Esophagus mucosa (tissue), 1 donor: ENCODE results near the gene GNG13. TPM values are rescaled to one million over a fixed set of nuclear protein-coding genes. Genes with fewer than 3 reads are reported as not detected.

Experiments
- ATAC-seq: fragments of 200-7000 bp; cut with Tn5 transposase; one replicate; pipeline ENCODE4 v1.9.1; 2020
- total RNA-seq: library from RNA; stranded (reverse); gene quantifications from one replicate; pipeline ENCODE4 v1.2.4, GENCODE V29; 2023
- donor health status: DM: yes; HTN: yes; CAD: no.

The GNG13 gene
- total RNA-seq, 1 donor from 2014 or later, result not detected

DNA sequence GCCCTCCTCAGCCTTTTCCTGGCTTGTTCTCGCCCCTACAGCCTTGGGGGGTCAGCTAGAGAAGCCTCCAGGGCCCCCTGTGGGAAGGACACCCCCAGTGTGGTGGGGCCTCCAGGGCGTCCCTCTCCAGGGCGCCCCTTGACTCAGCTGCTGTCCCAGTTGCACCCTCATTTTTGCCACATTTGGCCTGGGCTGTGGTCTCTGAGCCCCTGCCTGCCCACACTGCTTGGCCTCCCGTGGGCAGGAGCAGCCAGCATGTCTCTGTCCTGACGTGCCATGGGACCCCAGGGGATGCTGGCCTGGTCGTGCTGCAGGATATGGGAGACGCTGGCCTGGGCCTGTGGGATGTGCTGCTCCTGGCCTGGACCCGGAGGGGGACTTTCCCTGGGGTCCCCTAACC is 7.1 kb downstream of the GNG13 start:
- no peak for ATAC-seq

DNA sequence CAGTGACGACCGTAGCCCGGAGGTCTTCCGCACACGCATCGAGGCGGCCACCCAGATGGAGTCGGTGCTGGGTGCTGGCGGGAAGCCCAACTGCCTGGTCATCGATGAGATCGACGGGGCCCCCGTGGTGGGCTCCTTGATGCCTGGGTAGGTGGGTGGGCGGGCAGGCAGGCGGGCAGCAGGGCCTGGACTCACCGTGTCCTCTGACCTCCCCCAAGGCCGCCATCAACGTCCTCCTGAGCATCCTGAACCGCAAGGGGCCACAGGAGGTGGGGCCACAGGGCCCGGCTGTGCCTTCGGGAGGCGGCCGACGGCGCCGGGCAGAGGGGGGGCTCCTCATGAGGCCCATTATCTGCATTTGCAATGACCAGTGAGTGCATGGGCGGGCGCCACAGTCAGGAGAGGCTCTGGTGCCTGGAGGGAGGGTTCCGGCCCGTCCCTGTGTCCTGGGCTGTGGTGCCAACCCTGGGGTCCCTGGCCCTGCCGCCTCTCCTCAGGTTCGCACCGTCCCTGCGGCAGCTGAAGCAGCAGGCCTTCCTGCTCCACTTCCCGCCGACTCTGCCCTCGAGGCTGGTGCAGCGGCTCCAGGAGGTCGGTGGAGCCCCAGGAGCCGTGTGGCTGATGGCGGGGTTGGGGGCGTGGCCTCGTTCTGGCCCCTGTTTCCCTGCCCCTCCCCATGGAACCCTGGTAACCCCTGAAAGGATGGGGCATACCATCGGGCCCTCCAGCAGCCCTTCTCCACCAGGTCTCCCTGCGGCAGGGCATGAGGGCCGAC is 8.1 kb downstream of the GNG13 start:
- ATAC-seq, result no peak

DNA sequence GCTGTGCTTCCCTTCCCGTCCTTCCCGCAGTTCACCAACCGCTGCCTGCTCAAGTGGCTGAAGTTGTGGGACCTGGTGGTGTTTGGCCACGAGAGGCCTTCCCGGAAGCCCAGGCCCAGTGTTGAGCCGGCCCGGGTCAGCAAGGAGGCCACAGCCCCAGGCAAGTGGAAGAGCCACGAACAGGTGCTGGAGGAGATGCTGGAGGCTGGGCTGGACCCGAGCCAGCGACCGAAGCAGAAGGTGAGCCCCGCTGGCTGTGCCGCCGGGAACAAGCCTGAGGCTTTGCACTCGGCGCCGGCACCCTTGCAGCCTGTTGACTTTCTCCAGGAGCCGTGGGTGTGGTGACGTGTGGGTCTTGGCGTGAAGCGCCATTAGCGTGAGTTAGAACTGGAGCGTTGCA is 9.4 kb downstream of the GNG13 start:
- no peak for ATAC-seq

DNA sequence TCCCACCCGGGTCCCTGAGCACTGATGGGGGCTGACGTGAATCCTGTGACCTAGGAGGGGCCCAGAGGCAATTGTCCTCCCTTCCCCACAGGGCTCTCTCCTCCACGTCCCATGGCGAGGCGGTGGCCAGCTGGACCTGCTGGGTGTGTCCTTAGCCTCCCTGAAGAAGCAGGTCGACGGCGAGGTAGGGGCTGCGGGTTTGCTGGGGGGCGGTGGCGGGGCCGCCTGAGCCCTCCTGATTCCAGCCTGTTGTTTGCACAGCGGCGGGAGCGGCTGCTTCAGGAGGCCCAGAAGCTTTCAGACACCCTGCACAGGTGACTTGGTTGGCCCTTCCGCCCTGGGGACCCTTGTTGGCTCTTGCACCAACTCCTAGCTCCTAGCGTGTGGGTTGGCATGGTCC is 10.4 kb downstream of the GNG13 start:
- no peak for ATAC-seq

DNA sequence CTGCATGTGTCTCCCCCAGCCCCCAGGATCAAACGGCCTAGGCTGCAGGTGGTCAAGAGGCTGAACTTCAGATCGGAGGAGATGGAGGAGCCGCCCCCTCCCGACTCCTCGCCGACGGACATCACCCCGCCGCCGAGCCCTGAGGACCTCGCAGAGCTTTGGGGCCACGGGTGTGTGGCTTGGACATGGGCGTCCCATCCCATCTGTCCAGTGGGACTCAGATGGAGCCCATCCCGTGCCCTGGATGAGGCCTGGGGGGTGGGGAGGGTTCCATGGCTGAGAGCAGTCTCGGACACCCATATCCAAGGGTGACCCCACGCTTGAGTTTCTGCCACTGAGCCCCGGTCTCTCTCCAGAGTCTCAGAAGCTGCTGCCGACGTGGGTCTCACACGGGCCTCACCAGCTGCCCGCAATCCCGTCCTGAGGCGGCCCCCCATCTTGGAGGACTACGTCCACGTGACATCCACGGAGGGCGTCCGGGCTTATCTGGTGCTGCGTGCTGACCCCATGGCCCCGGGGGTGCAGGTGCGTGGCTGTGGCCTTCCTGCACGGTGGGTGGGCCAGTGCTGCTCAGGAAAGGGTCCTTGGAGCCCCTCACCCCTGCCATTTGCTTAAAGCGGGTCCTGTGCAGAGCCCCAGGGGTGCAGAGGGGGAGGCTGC is 11.2 kb downstream of the GNG13 start:
- ATAC-seq, result no peak

DNA sequence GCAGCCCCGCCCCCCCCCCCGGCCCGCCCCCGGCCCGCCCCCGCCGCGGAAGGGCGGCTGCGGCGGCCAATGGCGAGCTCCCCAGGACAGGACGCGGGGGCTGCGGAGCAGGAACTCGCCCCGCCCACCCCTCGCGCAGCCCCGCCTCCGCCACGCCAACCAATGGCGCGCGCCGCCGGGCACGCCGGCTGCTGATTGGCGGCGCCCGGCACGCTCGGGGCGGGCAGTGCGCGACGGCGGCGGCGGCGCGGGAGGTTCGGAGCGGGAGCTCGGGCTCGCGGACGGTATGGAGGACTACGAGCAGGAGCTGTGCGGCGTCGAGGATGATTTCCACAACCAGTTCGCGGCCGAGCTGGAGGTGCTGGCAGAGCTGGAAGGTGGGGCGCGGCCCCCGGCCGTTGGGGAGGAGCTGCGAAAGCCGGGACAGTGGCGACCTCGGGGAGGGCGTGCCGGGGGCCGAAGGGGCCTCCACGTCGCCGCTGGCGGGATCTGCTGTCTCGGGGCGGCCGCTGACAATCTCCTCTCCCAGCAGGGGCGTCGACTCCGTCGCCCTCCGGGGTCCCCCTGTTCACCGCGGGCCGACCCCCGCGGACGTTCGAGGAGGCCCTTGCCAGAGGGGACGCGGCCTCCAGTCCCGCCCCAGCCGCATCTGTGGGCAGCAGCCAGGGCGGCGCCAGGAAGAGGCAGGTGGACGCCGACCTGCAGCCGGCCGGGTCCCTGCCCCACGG is 12.0 kb downstream of the GNG13 start, which contains the start of gene CHTF18:
Gene CHTF18, plus strand, starts transcription at position 222 of the 728 bp plus-strand sequence. Its CDS starts 65 bp downstream, at position 287.
- ATAC-seq, result peak; percentile 87

DNA sequence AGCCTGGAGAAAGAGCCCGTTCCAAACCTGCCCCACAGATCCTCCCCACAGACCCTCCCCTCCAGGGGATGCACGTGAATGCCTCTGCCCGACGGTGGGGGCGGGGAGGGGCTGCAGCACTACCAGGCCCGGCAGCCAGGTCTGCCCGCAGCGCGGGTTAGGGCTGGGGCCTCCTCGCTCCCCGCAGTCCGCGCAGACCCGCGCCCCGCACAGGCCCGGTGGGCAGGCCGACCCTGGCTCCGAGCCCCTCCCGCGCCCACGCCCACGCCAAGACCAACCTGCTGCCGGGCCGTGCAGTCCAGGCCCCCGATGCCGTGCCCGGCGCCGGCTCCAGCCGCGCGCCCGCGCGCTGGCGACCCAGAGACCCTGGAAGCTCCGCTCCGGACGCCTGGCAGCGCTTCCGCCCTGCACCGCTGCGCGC is 12.5 kb downstream of the GNG13 start, which contains the start of gene RPUSD1:
Gene RPUSD1, minus strand, starts transcription at position 404 of the 421 bp plus-strand sequence. CDS start 644 bp downstream, outside the sequence.
- ATAC-seq, result no peak

DNA sequence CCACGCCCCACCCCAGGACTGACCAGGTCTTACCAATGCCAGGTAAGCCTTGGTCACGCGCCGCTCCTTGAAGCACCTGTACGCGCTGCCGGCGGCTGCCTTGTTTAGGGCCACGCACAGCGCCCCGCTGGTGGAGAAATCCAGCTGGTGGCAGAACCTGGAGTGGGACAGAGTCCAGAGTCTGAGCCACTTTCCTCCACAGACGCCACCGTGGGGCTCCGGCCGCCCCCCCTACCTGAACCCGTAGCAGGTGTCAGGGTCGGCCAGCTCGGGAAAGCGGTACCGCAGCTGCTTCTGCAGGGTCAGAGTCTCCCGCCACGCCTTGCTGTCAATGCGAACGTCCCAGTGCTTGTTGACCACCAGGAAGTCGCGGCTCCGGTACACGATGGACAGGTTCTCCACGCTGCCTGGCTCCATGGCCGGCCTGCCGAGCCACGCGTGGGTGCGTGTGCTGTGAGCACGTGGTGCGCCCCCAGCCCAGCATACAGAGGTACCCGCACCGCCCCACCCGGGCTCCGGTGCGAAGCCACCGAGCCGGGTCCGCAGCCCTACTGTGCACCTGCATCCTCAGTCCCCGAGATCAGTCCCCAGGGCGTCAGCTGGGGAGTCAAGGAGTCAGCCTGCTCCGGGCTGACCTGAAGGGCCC is 13.1 kb downstream of the GNG13 start:
- no peak for ATAC-seq

DNA sequence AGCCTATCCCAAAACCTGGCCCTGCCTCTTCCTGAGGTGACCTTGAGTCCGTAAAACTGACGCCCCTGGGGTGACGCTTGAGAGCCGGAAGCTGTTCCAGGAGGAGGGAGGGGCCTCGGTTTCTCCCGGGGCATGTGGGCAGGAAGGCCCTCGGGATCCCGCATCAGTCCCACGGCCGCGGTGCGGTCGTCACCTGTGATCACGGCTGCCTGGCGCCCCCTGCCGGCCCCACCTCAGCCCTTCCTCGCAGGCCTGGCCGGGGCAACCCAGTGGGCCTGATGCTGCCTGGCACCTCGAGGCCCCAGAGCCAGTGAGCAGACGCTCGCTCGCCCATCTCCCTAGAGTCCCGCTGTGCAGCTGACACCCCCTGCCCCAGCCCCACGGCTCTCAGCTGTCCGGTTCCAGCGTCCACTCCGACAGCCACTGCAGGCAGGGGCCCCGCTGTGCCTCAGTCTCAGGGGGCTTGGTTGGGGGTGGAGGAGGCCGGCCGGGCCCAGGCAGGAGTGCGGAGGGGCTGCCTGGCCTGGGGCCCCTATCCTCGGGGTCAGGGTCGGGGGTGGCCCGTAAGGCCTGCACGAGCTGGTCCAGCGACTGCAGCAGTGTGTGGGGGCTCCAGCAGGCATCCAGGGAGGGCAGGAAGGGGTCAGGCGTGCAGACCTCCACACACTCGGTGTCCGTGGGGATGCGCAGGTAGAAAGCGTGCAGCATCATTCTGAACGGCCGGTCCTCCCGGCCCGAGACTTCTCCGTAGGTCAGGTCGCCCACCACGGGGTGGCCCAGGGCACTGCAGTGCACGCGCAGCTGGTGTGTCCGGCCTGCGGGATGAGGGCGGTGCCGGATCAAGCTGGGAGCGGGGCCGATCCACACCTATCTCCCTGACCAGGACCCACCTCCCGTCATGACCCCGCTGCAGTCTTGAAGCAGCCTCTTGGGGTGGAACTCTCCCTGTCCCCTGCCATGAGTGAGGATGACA is 14.7 kb downstream of the GNG13 start:
- ATAC-seq, result no peak

DNA sequence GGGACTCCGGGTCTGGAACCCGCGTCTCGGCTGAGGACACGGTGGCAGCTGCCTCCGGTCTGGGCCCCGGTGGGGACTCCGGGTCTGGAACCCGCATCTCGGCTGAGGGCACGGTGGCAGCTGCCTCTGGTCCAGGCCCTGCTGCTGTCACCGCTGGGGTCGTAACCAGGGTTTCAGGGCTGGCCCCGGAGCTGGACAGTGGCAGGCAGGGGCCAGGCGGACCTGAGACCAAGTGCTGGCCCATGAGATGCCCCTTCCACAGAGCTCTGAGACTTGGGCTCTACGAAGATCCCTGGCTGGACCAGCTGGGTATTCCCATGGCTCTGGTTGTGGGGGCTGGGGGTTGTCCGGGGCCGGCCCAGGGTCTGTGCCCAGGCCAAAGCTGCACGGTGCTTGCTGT is 16.1 kb downstream of the GNG13 start:
- ATAC-seq, result no peak

DNA sequence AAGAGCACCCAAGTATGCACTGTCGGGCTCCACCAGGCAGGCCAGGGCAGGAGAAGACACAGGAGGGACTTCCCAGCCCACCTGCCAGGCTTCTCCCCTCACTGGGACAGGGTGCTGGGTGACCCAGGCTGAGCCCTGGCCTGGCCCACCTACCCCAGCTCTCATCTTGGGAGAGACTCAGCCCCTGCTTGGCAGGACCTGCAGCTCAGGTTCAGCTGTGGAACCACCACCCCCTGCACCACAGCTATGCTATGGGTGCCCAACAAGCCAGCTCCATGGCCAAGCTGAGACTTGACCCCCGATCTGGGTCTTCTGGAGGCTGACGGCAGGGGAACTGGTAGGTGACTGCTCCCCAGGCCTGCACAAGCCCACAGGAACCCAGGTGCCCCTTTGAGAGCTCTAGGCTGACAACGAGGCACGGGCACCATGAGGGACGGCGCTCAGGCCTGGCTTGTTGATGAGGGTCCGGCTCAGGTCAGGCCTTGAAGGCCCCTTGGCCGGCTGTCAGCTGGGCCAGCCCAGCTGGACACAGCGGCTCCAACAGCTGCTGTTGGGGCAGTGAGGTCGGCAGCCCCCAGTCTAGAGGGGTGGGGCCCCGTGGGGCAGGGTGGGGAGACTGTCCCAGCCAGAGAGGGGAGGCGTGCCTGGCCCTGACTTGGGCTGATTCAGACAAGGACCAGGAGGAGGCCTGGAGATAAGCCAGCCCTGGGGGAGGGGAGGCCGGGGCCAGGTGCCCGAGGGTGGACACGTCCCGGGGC is 17.0 kb downstream of the GNG13 start:
- ATAC-seq, result no peak

DNA sequence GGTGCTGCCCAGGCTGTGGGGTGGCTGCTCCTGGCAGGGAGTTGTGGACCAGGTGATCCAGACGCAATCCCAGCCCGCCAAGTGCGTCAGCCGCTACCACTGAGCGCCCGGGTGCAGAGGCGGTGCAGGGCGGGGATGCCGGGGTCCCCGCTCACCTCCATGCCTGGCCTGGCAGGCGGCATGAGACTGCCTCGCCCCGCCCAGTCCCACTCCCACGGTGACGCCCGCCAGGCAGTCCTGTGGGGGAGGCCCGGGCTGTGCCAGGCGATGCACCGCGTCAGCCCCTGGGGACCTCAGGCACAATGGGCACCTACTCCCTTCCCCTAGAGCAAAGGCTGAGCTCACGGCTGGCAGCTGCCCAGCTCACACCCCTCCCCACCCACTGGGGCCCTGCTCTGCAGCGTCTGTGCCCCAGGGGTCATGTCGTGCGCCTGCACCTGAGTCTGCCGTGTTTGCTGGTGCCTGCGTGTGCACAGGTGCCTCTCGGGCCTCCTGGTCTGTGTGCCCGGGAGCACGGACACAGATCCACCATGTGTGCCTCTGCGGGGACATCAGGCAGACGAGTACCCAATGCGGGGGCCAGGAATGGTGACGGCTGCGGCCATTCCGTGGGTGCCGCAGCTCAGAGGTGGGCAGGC is 17.6 kb downstream of the GNG13 start:
- ATAC-seq, result peak; percentile 57

DNA sequence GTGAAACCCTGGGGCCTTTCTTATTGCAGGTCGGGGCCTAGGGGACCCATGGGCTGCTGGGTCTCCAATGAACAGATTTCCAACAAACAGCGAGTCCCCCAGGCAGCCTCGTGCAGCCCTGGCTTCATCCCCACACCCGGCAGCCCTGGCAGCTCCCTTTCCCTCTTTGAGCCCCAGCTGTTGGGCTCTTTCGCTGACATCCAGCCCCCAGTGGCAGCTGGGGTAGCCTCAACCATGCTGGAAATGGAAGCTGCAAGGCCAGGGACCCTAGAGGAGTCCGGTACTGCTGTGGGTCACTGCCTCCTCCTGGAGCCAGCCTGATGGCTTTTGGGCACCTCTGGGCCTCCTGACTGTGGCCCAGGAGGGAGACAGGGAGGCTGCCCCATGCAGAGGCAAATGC is 18.3 kb downstream of the GNG13 start:
- ATAC-seq, result no peak

DNA sequence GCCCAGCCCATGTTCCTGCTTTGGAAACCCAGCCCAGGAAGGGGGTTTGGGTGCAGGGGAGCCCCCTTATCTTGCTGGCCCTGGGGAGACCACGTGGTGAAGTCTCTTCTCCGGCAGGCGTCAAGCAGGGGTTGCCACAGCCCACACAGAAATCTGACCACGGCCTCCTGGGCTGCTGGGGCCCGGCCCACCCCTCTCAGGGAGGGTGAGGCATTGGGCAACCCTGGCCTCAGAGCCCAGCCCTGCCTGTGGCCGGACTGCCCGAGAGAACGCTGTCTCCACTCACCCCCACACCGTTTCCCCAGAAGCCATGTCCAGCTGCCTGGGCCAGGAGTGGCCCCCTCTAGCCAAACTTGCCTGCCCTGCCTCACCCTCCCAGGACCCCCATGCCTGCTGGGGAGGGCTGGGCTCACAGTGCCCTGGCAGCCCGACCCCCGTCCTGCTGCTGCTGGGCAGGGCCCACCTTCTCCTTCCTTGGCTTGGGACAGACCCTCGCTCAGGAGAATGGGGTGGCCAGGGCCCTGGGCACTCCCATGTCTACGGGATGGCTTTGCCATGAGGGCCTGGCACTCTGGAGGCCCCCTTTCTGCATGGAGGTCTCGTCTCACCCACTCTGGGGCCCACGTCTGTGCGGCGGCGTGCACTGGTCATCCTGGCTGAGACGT is 19.1 kb downstream of the GNG13 start:
- no peak for ATAC-seq

DNA sequence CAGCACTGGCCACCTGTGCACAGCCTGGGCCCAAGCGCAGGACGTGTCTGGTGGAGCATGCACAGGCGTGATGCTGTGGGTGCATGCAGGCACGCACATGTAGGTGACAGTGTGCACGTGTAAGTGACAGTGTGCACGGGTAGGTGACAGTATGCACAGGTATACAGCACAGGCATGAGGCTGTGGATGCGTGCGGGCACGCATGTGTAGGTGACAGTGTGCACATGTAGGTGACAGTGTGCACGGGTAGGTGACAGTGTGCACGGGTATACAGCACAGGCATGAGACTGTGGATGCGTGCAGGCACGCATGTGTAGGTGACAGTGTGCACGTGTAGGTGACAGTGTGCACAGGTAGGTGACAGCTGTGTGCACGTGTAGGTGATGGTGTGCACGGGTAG is 20.2 kb downstream of the GNG13 start:
- no peak for ATAC-seq

DNA sequence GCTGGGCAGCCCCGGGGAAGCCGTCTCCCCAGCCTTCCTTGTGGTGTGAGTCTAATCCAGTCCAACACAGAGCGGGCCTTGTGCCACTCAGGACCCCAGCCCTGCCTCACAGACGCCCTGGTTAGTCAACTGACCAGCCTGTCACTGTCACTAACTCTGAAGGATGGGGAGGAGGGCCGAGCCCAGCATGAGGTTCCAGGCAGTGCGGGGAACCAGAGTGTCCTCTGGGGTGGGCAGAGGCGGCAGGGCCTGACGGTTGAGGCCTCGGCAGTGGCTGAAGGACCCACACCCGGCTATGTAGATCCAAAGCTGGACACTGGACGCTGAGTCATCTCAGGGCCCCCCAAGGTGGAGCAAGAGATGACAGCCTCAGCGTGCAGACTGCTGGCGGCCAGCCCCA is 21.0 kb downstream of the GNG13 start:
- no peak for ATAC-seq

DNA sequence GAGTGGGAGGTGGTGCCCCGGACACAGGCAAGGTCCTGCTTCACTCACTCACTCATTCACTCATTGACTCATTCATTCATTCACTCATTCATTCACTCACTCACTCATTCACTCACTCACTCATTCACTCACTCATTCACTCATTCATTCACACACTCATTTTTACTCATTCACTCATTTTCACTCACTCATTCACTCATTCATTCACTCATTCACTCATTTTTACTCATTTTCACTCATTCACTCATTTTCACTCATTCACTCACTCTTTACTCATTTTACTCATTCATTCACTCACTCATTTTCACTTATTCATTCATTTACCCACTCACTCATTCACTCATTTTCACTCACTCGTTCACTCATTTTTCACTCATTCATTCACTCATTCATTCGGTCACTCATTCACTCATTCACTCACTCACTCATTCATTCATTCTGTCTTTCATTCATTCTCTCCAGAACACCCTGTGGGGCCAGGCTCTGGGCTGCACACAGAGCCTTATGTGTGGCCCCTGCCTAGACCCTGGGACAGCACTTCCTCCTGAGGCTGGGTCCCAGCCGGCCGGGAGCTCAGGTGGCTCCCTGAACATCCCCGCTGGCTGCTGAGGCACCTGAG is 21.5 kb downstream of the GNG13 start:
- no peak for ATAC-seq

DNA sequence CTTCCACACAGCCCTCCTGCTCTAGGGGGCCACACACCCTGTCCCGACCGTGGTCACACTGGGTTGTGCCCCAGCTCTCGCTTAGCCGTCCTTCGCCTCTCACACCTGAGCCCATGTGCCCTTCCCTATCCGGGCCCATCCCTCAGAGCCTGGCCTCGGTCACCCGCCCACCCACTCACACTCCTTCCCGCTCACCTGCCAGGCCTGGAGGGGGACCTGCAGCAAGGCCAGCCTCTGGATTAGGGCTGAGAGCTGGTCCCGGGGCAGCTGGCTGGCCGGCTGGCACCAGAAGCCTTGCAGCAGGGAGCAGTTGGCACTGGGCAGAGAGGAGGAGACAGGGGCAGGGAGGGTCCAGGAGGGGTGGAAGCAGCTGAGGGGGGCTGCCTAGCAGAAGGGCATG is 22.1 kb downstream of the GNG13 start:
- ATAC-seq, result no peak

DNA sequence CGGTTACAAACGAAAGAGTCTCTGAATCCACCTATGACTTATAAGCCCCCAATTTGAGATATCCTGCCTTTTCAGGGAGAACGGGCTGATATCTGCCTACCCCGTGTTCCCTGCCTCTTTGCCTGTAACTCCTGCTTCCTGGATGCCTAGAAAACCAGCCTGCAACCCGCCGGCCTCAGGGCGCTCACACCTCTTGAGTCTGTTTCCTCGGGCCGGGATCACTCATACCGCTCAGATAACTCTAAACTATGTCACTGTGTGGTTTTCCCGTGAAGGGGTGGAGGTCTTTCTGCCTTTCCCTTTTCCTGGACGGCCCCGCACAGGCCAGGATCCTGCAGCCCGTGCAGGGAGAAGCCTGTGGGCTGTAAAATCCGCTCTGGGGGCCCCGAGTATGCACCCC is 22.7 kb downstream of the GNG13 start:
- no peak for ATAC-seq
